Middle frontal gyrus (tissue), 1 donor: ENCODE data around the gene SH3TC1.

Source experiments
- DNase-seq: peaks from one replicate; pipeline ENCODE4 v3.0.0-alpha.2; 2015; ENCODE audit warnings: low spot score; ENCODE audit errors: extremely low spot score

The SH3TC1 gene

DNA sequence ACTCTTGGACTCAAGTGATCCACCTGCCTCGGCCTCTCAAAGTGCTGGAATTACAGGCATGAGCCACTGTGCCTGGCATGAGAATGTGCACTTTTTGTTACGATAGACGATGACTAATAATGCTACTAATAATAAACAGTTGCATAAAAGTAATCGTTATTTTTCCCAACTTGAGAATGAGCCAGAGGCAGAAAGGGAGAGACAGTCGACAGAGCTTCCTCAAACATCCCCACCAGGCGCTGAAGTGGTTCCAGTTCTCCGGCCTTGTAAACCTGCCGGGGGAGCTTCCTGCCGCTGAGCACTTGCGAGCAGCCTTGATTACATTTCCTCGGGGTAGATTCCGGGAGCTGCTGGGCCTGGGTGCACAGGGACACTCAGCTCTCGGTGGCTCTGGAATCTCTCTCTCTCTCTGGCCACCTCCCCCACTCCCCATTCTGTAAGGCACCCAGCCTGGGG, 61.6 kb downstream of the SH3TC1 start:
- DNase-seq, result no peak

GRCh38 chr4:8261851-8262535, 62.9 kb downstream of the SH3TC1 start:
- DNase-seq, result no peak

DNA sequence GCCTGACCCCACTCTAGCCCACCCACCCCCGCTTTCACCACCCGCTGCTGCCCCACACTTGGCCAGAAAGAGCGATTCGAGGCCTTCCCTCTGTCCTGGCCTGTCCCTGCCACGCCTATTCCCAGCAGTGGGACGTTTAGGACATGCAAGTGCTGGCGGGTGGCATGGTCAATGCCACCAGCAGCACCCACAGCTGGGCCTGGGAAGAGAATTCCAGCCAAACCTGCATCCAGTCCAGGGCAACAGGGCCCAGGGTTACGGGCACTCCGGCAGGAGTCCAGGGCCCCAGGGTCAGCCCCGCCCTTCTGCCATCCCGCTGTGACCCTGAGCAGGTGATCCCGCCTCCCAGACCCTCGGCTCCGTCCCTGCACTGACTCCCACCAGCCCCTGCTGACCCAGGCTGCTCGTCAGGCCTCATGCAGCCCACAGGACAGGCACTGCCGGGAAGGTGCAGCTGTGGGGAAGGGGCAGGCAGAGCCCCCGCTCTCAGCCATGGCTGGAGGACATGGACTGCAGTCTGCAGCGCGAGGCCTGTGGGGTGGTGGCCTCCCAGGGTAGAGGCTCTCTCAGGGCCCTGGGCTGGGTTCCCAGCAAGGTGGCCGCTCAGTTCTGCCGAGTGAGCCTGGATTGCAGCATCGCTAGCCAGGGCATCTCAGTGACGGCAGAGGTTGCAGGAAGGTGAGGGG, 63.7 kb downstream of the SH3TC1 start:
- no peak for DNase-seq

GRCh38 chr4:8263397-8263796, 64.3 kb downstream of the SH3TC1 start:
- no peak for DNase-seq

DNA sequence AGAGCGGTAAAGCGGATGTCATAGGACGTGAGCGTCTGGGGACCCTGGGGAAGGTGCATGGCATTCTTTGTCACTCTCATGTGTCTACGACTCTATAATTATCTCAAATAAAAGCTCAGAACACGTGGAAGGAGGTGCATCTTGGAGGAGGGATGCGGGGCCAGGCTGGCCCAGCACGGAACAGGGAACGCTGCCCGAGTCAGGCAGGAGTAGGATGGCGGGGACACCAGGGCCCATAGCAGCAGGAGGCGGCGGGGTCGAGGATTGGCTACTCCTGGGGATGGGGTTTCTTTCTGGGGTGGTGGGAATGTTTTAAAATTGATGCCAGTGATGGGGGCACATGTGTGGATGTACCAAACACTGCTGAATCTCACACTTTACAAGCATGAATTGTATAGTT, 65.0 kb downstream of the SH3TC1 start:
- DNase-seq, result no peak

- no peak for DNase-seq
Measured at GRCh38 chr4:8265171-8265929, 66.3 kb downstream of the SH3TC1 start.

DNA sequence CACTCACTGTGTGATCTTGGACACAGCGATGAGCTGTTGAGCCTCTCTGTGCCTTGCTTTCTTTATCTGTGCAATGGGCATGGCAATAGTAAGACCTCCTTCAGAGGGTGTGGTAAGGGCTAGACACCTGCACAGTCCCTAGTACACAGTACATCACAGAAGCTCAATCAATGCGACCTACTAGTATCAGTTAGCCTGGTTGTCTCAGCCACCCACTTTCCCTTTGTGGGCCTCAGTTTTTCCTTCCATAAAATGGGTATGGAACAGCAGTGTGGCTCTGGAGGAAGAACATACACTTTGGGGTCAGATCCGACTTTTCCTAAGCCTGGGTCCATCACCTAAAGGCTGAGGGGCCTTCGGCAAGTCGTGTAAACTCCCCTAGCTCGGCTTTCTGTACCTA, 67.0 kb downstream of the SH3TC1 start:
- DNase-seq, result no peak

DNA sequence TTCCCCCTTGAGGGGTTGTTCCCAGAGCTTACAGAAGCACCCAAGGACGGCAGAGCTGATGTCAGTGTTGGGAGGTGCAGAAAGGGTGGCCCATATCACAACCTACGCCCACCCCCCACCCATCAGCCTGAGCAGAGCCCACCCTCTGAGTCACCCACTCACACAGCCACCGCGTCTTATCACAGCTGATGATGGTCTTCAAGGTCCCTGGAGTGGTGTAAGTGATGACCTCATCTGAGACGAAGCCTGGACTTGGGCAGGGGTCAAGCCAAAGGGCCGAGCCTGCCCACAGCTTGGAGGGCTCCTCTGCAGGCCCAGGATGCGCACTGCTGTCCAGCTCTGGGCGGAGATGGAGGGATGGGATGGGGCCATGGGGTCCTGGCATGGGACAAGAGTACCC, 67.4 kb downstream of the SH3TC1 start:
- DNase-seq, result no peak

DNA sequence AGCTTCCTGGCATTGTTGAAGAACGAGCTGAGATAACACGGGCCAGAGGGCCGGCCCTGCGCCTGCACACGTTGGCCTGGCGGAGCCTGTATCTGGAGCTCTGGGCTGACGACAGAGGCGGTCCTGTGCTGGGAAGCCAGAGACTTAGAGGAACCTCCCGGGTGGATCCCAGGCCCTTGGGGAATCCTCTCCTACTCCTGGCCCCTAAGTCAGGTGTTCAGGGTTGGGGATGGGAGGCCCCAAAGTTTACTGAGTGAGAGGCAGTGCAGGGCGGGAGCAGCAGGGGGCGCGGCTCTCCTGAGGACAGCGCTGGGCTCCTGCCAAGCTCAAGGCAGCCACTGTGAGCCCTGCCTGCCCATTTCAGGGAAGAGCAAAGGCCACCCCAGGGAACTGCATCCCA, 68.0 kb downstream of the SH3TC1 start:
- DNase-seq, result no peak

GRCh38 chr4:8268211-8268610, 69.1 kb downstream of the SH3TC1 start:
- DNase-seq, result no peak

GRCh38 chr4:8268901-8269534, 69.9 kb downstream of the SH3TC1 start:
- DNase-seq, result no peak

GRCh38 chr4:8269535-8270417, 70.7 kb downstream of the SH3TC1 start, which contains the start of gene HTRA3:
TSS of gene HTRA3 (plus strand) at chr4:8269754. CDS start at chr4:8269969, 215 bp downstream.
- no peak for DNase-seq

GRCh38 chr4:8270418-8270771, 71.3 kb downstream of the SH3TC1 start:
- no peak for DNase-seq

GRCh38 chr4:8270912-8271815, 72.1 kb downstream of the SH3TC1 start:
- no peak for DNase-seq

- DNase-seq, result no peak
Measured at GRCh38 chr4:8271821-8272220, 72.7 kb downstream of the SH3TC1 start.

DNA sequence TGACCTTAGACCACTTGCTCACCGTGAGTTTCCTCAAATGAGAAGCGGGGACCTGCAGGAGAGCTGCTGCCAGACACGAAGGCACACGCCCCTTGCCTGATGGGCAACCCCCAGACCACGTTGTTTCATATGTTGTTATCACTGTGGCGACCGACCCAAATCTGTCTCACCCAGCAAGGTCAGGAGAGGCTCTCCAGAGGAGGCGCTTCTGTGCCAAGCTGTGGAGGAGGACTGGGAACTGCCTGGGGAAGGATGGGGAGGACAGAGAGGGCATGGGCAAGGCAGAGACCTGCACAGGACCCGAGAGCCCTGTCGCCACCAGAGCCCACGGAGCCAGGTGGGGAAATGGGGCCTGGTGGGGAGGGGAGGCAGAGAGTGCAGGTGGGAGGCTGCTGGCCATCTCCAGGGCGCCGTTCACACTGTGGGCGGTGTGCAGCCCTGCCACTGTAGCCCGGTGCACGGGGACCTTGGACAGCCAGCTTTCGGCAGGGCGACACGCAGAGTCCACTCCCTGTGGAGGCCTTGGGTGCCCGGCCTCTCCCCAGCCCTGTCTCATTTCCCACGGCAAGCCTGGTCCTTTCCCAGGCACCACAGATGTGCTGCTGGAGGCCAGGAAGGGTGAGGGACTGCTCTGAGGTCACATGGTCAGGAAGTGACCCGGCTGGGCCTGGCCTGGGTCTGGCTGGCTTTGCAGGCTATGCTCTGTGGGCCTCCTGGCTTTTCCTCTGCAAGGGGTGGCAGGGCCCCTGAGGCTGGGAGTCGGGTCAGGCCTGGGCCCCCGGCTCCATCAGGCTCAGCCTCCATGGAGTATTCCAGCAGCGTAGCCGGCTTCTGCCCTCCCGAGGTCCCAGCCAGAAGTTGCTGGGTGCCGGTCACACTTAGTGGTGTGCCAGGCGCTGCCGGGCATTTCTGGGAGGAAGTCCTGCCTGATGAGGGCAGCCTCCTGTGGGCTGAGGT, 73.7 kb downstream of the SH3TC1 start:
- no peak for DNase-seq

GRCh38 chr4:8273450-8273849, 74.4 kb downstream of the SH3TC1 start:
- DNase-seq, result no peak

DNA sequence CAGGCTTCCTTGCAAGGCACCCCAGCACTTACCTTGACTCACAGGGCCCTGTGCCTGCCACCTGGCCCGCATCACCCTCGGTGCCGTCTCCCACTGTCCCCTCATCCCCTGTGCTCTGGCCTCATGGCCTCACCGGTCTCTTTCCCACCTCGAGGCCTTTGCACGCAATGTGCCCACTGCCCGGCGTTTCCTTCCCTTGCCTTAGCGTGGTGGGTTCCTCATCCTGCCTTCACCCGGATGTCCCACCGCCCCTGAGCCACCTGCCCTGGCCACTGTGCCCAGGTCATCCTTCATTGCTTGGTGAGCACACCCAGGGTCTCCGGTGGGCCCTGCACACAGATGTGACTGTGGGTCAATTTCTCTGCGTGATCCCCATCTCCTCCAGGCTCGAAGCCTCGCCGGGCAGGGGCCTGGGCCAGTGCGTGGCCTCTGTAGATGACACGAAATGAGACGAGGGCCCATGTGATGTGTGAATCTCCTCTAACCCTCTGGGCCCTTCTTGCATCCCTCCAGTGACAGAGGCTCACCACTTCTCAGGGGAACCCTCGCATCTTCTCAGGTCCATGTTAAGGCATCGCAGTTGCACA, 75.1 kb downstream of the SH3TC1 start:
- no peak for DNase-seq
